HepG2 (cell line): ENCODE measurements around the gene VASH2. TPM values are rescaled to one million over a fixed set of nuclear protein-coding genes. Genes with fewer than 3 reads are reported as not detected.

Source experiments
- AKNA ChIP-seq: sonication (generic); formaldehyde crosslinking; IDR thresholded peaks from 2 replicates; pipeline ENCODE4 v1.4.0; 2020; ENCODE audit warnings: missing genetic modification reagents, borderline replicate concordance
- ARID4A ChIP-seq: sonication (generic); formaldehyde crosslinking; IDR thresholded peaks from 2 replicates; pipeline ENCODE4 v1.5.0; 2020; ENCODE audit warnings: mild to moderate bottlenecking, missing genetic modification reagents, borderline replicate concordance
- FOXC1 ChIP-seq: sonication (generic); formaldehyde crosslinking; IDR thresholded peaks from 2 replicates; pipeline ENCODE4 v1.8.0; 2022; ENCODE audit warnings: mild to moderate bottlenecking, missing genetic modification reagents, borderline replicate concordance
- GTF2F1 ChIP-seq: fragments of 150-350 bp; IDR thresholded peaks from 2 replicates; pipeline ENCODE4 v1.6.1; 2014; ENCODE audit warnings: low read length
- ISL2 ChIP-seq: sonication (generic); formaldehyde crosslinking; IDR thresholded peaks from 2 replicates; pipeline ENCODE4 v1.5.0; 2020; ENCODE audit warnings: missing genetic modification reagents
- ISX ChIP-seq: sonication (generic); formaldehyde crosslinking; conservative IDR thresholded peaks from 2 replicates; pipeline ENCODE4 v1.5.0; 2020; ENCODE audit warnings: missing genetic modification reagents
- MEF2D ChIP-seq: sonication (generic); formaldehyde crosslinking; IDR thresholded peaks from 2 replicates; pipeline ENCODE4 v1.5.1; 2020; ENCODE audit warnings: mild to moderate bottlenecking, missing genetic modification reagents
- NFYC ChIP-seq: IDR thresholded peaks from 2 replicates; pipeline ENCODE4 v1.6.1; 2016; ENCODE audit warnings: missing genetic modification reagents, missing compliant biosample characterization
- PAX8 ChIP-seq: sonication (generic); formaldehyde crosslinking; IDR thresholded peaks from 2 replicates; pipeline ENCODE4 v1.8.0; 2022; ENCODE audit warnings: mild to moderate bottlenecking, missing genetic modification reagents, borderline replicate concordance
- REXO4 ChIP-seq: sonication (generic); formaldehyde crosslinking; IDR thresholded peaks from 2 replicates; pipeline ENCODE4 v1.8.0; 2022; ENCODE audit warnings: missing genetic modification reagents, mild to moderate bottlenecking, borderline replicate concordance
- SAFB2 ChIP-seq: sonication (generic); formaldehyde crosslinking; IDR thresholded peaks from 2 replicates; pipeline ENCODE4 v1.5.1; 2020; ENCODE audit warnings: missing genetic modification reagents, low read depth, mild to moderate bottlenecking, borderline replicate concordance
- SP1 ChIP-seq, 2 experiments: fragments of 450-650 bp in 1 of 2; sonication (generic) in 1 of 2; formaldehyde crosslinking in 1 of 2; IDR thresholded peaks; 2 replicates each; pipeline versions ENCODE4 v1.4.0 to v1.6.1; 2016 to 2020; ENCODE audit warnings: missing genetic modification reagents in 1 of 2
- TCF7 ChIP-seq: sonication (generic); IDR thresholded peaks from 2 replicates; pipeline ENCODE4 v1.6.1; 2016; ENCODE audit warnings: antibody characterized with exemption, low read depth
- TEAD2 ChIP-seq: sonication (generic); formaldehyde crosslinking; IDR thresholded peaks from 2 replicates; pipeline ENCODE4 v1.9.0; 2021; ENCODE audit warnings: missing genetic modification reagents
- ZMAT5 ChIP-seq: sonication (generic); formaldehyde crosslinking; IDR thresholded peaks from 2 replicates; pipeline ENCODE4 v1.5.0; 2020; ENCODE audit warnings: mild to moderate bottlenecking, low read depth, missing genetic modification reagents, borderline replicate concordance
- ZMYM4 ChIP-seq: sonication (generic); formaldehyde crosslinking; IDR thresholded peaks from 2 replicates; pipeline ENCODE4 v1.8.1; 2023; ENCODE audit warnings: mild to moderate bottlenecking, missing genetic modification reagents
- ZNF577 ChIP-seq: sonication (generic); formaldehyde crosslinking; IDR thresholded peaks from 2 replicates; pipeline ENCODE4 v1.4.0; 2020; ENCODE audit warnings: mild to moderate bottlenecking, low read depth, missing genetic modification reagents, borderline replicate concordance
- ZNF616 ChIP-seq: sonication (generic); formaldehyde crosslinking; IDR thresholded peaks from 2 replicates; pipeline ENCODE4 v1.5.0; 2020; ENCODE audit warnings: low read depth, mild to moderate bottlenecking, missing genetic modification reagents
- ZNF670 ChIP-seq: sonication (generic); formaldehyde crosslinking; IDR thresholded peaks from 2 replicates; pipeline ENCODE4 v1.8.0; 2022; ENCODE audit warnings: mild to moderate bottlenecking, missing genetic modification reagents, borderline replicate concordance
- ZNF724P ChIP-seq: sonication (generic); formaldehyde crosslinking; IDR thresholded peaks from 2 replicates; pipeline ENCODE4 v1.8.0; 2022; ENCODE audit warnings: missing genetic modification reagents, borderline replicate concordance
- ZNF761 ChIP-seq: sonication (generic); formaldehyde crosslinking; conservative IDR thresholded peaks from 2 replicates; pipeline ENCODE4 v1.4.0; 2020; ENCODE audit warnings: mild to moderate bottlenecking, missing genetic modification reagents
- polyA plus RNA-seq, 8 experiments: library from polyadenylated mRNA; depleted of rRNA in 3 of 8; stranded (reverse) in 7 of 8; unstranded in 1 of 8; fragments of >200 nt; fragmentation: Illumina TruSeq in 4 of 8; extraction: Trizol in 4 of 8; gene quantifications; 2 replicates each; pipeline versions ENCODE4 v1.2.1 to v1.2.3, GENCODE V29; 2011 to 2016; ENCODE audit warnings: low read depth in 4 of 8, missing spikeins in 1 of 8, mixed read lengths in 1 of 8; ENCODE audit not compliant: insufficient read depth in 1 of 8
- total RNA-seq, 5 experiments: library from RNA; depleted of rRNA; stranded (reverse); fragments of >200 nt; fragmentation: Illumina TruSeq; extraction: Trizol; gene quantifications; 2 replicates each; pipeline ENCODE4 v1.2.3, GENCODE V29; 2016; ENCODE audit warnings: low read depth in 1 of 5

The VASH2 gene
- total and polyA plus RNA-seq, 2 of the 13 experiments (the other 11 are each of a cell fraction or from before 2014, with no cell fraction given): 0.44 to 1.00 TPM

GRCh38 chr1:212930986-212931678 is 19.2 kb upstream of the VASH2 start (continued):
- TF ChIP-seq ZMYM4 (CRISPR knock-in tag): no peak; the same call in 1 of the 2 replicates
- TF ChIP-seq ARID4A (CRISPR knock-in tag): no peak
- no peak for TF ChIP-seq SP1 (IDR thresholded peaks at IDR 0.05)
- TF ChIP-seq SP1 (CRISPR knock-in tag; IDR thresholded peaks at IDR 0.05): no peak
- TF ChIP-seq TEAD2 (CRISPR knock-in tag): no peak
- TF ChIP-seq ZNF616 (CRISPR knock-in tag): no peak
- TF ChIP-seq ZNF670 (CRISPR knock-in tag): 0 out of 2 replicates have a peak, but pooled peaks have one; percentile 61
- TF ChIP-seq ZNF577 (CRISPR knock-in tag): no peak
- no peak for TF ChIP-seq NFYC (CRISPR knock-in tag)
- TF ChIP-seq MEF2D: no peak
- no peak for TF ChIP-seq ISL2
- no peak for TF ChIP-seq ZNF761
- no peak for TF ChIP-seq AKNA
- no peak for TF ChIP-seq SAFB2 (CRISPR knock-in tag)
- TF ChIP-seq FOXC1 (CRISPR knock-in tag): no peak
- TF ChIP-seq PAX8 (CRISPR knock-in tag): no peak
- TF ChIP-seq TCF7: no peak
- TF ChIP-seq ISX (CRISPR knock-in tag): no peak
- TF ChIP-seq GTF2F1: no peak
- TF ChIP-seq REXO4 (CRISPR knock-in tag): no peak
- TF ChIP-seq ZMAT5 (CRISPR knock-in tag): no peak
- no peak for TF ChIP-seq ZNF724P (CRISPR knock-in tag)
